Neural cell (in vitro differentiated cells): ENCODE results near the gene PSENEN. TPM values are rescaled to one million over a fixed set of nuclear protein-coding genes. Genes with fewer than 3 reads are reported as not detected.

Experiments used
- H2AFZ ChIP-seq: fragments of 200-600, 300-800 bp; sonication (generic), shearing (Covaris generic); 2 replicates; pipeline ENCODE4 v1.6.0; 2014; ENCODE audit warnings: low read depth, mild to moderate bottlenecking, antibody characterized with exemption, low read length, moderate library complexity
- H3F3A ChIP-seq: fragments of 200-600 bp; shearing (Covaris generic); 2 replicates; pipeline ENCODE4 v1.6.1; 2016; ENCODE audit warnings: mild to moderate bottlenecking, moderate library complexity, mixed read lengths, antibody characterized with exemption, low read length; ENCODE audit not compliant: insufficient read depth, poor library complexity, severe bottlenecking
- H3K27ac ChIP-seq: fragments of 200-600, 300-800 bp; sonication (generic), shearing (Covaris generic); 2 replicates; pipeline ENCODE4 v1.5.1; 2014; ENCODE audit warnings: mild to moderate bottlenecking, low read length, moderate library complexity
- H3K27me3 ChIP-seq: fragments of 300-800, 200-600 bp; sonication (generic), shearing (Covaris generic); 2 replicates; pipeline ENCODE4 v1.6.0; 2014; ENCODE audit warnings: mild to moderate bottlenecking, low read depth, low read length, moderate library complexity; ENCODE audit not compliant: insufficient read depth
- H3K36me3 ChIP-seq: fragments of 300-800, 200-600 bp; sonication (generic), shearing (Covaris generic); 2 replicates; pipeline ENCODE4 v1.5.1; 2014; ENCODE audit warnings: mild to moderate bottlenecking, antibody characterized with exemption, low read length, moderate library complexity; ENCODE audit not compliant: insufficient read depth
- H3K4me2 ChIP-seq: fragments of 300-800, 200-600 bp; sonication (generic), shearing (Covaris generic); 2 replicates; pipeline ENCODE4 v1.6.0; 2014; ENCODE audit warnings: mild to moderate bottlenecking, low read length
- H3K4me3 ChIP-seq: fragments of 300-800, 200-600 bp; sonication (generic), shearing (Covaris generic); 2 replicates; pipeline ENCODE4 v1.5.1; 2014; ENCODE audit warnings: mild to moderate bottlenecking, low read length, moderate library complexity
- H3K79me2 ChIP-seq: fragments of 200-600 bp; shearing (Covaris generic); replicated peaks from 2 replicates; pipeline ENCODE4 v1.6.0; 2014; ENCODE audit warnings: mild to moderate bottlenecking, low read length, moderate library complexity; ENCODE audit not compliant: insufficient read depth
- H3K9ac ChIP-seq: fragments of 300-800, 200-600 bp; sonication (generic), shearing (Covaris generic); 2 replicates; pipeline ENCODE4 v1.6.1; 2016; ENCODE audit warnings: mild to moderate bottlenecking, low read length, mixed read lengths
- H3K9me2 ChIP-seq: fragments of 200-600 bp; shearing (Covaris generic); 2 replicates; pipeline ENCODE4 v1.6.1; 2016; ENCODE audit warnings: mild to moderate bottlenecking, low read length, mixed read lengths; ENCODE audit not compliant: insufficient read depth
- H3K9me3 ChIP-seq: fragments of 200-600, 300-800 bp; sonication (generic), shearing (Covaris generic); 2 replicates; pipeline ENCODE4 v1.6.1; 2016; ENCODE audit warnings: mild to moderate bottlenecking, mixed run types, low read length, moderate library complexity, mixed read lengths
- H4K20me1 ChIP-seq: fragments of 200-600 bp; shearing (Covaris generic); 2 replicates; pipeline ENCODE4 v1.6.1; 2016; ENCODE audit warnings: mild to moderate bottlenecking, mixed run types; ENCODE audit not compliant: insufficient read depth
- CTCF ChIP-seq: fragments of 450-650 bp; IDR thresholded peaks from 2 replicates; pipeline ENCODE4 v1.5.1; 2014; ENCODE audit warnings: antibody characterized with exemption, mild to moderate bottlenecking, moderate library complexity; ENCODE audit not compliant: poor library complexity, severe bottlenecking
- EP300 ChIP-seq: fragments of 450-650 bp; conservative IDR thresholded peaks from 2 replicates; pipeline ENCODE4 v1.6.1; 2014; ENCODE audit warnings: antibody characterized with exemption, mild to moderate bottlenecking, moderate library complexity; ENCODE audit not compliant: poor library complexity, severe bottlenecking
- EZH2 ChIP-seq: fragments of 200-600, 300-800 bp; shearing (Covaris generic), sonication (generic); IDR thresholded peaks from 2 replicates; pipeline ENCODE4 v1.6.1; 2014; ENCODE audit warnings: antibody characterized with exemption, low read length, borderline replicate concordance, mild to moderate bottlenecking; ENCODE audit not compliant: insufficient read depth, poor library complexity, severe bottlenecking
- MXI1 ChIP-seq: fragments of 450-650 bp; conservative IDR thresholded peaks from 2 replicates; pipeline ENCODE4 v1.6.1; 2014; ENCODE audit warnings: antibody characterized with exemption, mild to moderate bottlenecking; ENCODE audit not compliant: poor library complexity, severe bottlenecking
- POLR2AphosphoS5 ChIP-seq: IDR thresholded peaks from 2 replicates; pipeline ENCODE4 v1.6.1; 2012
- RAD21 ChIP-seq: fragments of 450-650 bp; conservative IDR thresholded peaks from 2 replicates; pipeline ENCODE4 v1.6.1; 2014; ENCODE audit warnings: antibody characterized with exemption, mild to moderate bottlenecking, moderate library complexity
- REST ChIP-seq: IDR thresholded peaks from 2 replicates; pipeline ENCODE4 v1.6.1; 2012; ENCODE audit warnings: borderline replicate concordance
- SMC3 ChIP-seq: fragments of 450-650 bp; conservative IDR thresholded peaks from 2 replicates; pipeline ENCODE4 v1.6.1; 2014; ENCODE audit warnings: antibody characterized with exemption, mild to moderate bottlenecking, moderate library complexity; ENCODE audit not compliant: poor library complexity
- TAF1 ChIP-seq: IDR thresholded peaks from 2 replicates; pipeline ENCODE4 v1.6.1; 2012; ENCODE audit warnings: low read depth
- polyA plus RNA-seq: library from polyadenylated mRNA; depleted of rRNA; stranded (reverse); fragments of >200 nt; gene quantifications from 2 replicates; pipeline ENCODE4 v1.2.3, GENCODE V29; 2014

The PSENEN gene
- polyA plus RNA-seq, 1 donor from 2014 or later, result 46.2 TPM

GRCh38 chr19:35784503-35785338 lies 39.3 kb downstream of the PSENEN start:
- no peaks in the 10 kb centered on the region for H3K9me2 ChIP-seq
- no peaks in the 10 kb centered on the region for H3K9me3 ChIP-seq
- no peaks in the 10 kb centered on the region for H3K79me2 ChIP-seq
- H3K27me3 ChIP-seq, result no peaks in the 10 kb centered on the region
- no peak overlapping the region for H3K27ac ChIP-seq
- no peak overlapping the region for H3K9ac ChIP-seq
- H3K4me2 ChIP-seq, result no peak overlapping the region
- no peaks in the 10 kb centered on the region for H3K36me3 ChIP-seq
- no peak for TF ChIP-seq SMC3
- no peak for TF ChIP-seq CTCF
- TF ChIP-seq RAD21, result no peak
- no peak for TF ChIP-seq MXI1
- TF ChIP-seq POLR2AphosphoS5, result no peak
- TF ChIP-seq REST, result no peak
- TF ChIP-seq EZH2, result no peak
- TF ChIP-seq EP300, result no peak
- no peak for TF ChIP-seq TAF1
- H3K4me3 ChIP-seq, result no peak overlapping the region
- H4K20me1 ChIP-seq, result no peaks in the 10 kb centered on the region
- no peaks in the 10 kb centered on the region for H3F3A ChIP-seq
- H2AFZ ChIP-seq, result no peak overlapping the region

GRCh38 chr19:35785339-35785627 lies 39.8 kb downstream of the PSENEN start:
- no peak for TF ChIP-seq RAD21
- no peak for TF ChIP-seq EP300
- no peak for TF ChIP-seq MXI1
- TF ChIP-seq POLR2AphosphoS5, result no peak
- no peak for TF ChIP-seq REST
- no peak for TF ChIP-seq TAF1
- Histone ChIP-seq H3K4me3 (no peak overlapping the region), H3K27me3 (no peaks in the 10 kb centered on the region), H3K9me3 (no peaks in the 10 kb centered on the region), H3K4me2 (no peak overlapping the region), H3K36me3 (no peaks in the 10 kb centered on the region), H4K20me1 (no peaks in the 10 kb centered on the region), H3K79me2 (no peaks in the 10 kb centered on the region), H3F3A (no peaks in the 10 kb centered on the region), H3K9ac (no peak overlapping the region), H3K27ac (no peak overlapping the region), H2AFZ (no peak overlapping the region), H3K9me2 (no peaks in the 10 kb centered on the region)
